SIG-M5 treated with dmso at 0.1 percent for 504 hours (cell line): ENCODE results near the gene BMP8A.
"Not testable (repeated sequence)": the region's sequence is repeated elsewhere in the genome, so short reads cannot be mapped to it uniquely, and the experiment has no call there.

ENCODE experiments used
- DNase-seq: peaks from one replicate; lab custom pipeline; 2025; ENCODE audit not compliant: unreplicated experiment; lab: John Stamatoyannopoulos, UW

Gene BMP8A

GRCh38 chr1:39504436-39504835 lies 13.0 kb downstream of the BMP8A start:
- DNase-seq, result not testable (repeated sequence)

- DNase-seq, result no peak
Measured at GRCh38 chr1:39505289-39505688, 13.9 kb downstream of the BMP8A start.

- DNase-seq, result no peak
Measured at GRCh38 chr1:39507230-39507928, 15.9 kb downstream of the BMP8A start.

- no peak for DNase-seq
Measured at GRCh38 chr1:39508266-39508665, 16.8 kb downstream of the BMP8A start.

- DNase-seq, result no peak
Measured at GRCh38 chr1:39508857-39509305, 17.4 kb downstream of the BMP8A start.

GRCh38 chr1:39509360-39510009 lies 18.0 kb downstream of the BMP8A start:
- DNase-seq, result no peak

- not testable (repeated sequence) for DNase-seq
Measured at GRCh38 chr1:39510570-39511186, 19.2 kb downstream of the BMP8A start.

GRCh38 chr1:39511477-39511876 lies 20.0 kb downstream of the BMP8A start:
- DNase-seq, result not testable (repeated sequence)

GRCh38 chr1:39512234-39512847 lies 20.9 kb downstream of the BMP8A start:
- DNase-seq, result not testable (repeated sequence)

- DNase-seq, result not testable (repeated sequence)
Measured at GRCh38 chr1:39514710-39515124, 23.3 kb downstream of the BMP8A start.

- not testable (repeated sequence) for DNase-seq
Measured at GRCh38 chr1:39515131-39516086, 24.0 kb downstream of the BMP8A start.

GRCh38 chr1:39516841-39517240 lies 25.4 kb downstream of the BMP8A start:
- DNase-seq, result not testable (repeated sequence)

GRCh38 chr1:39517936-39518335 lies 26.5 kb downstream of the BMP8A start:
- DNase-seq, result not testable (repeated sequence)

- not testable (repeated sequence) for DNase-seq
Measured at GRCh38 chr1:39519376-39519775, 27.9 kb downstream of the BMP8A start.

GRCh38 chr1:39522221-39522620 lies 30.8 kb downstream of the BMP8A start:
- not testable (repeated sequence) for DNase-seq

GRCh38 chr1:39522661-39523567 lies 31.5 kb downstream of the BMP8A start:
- no peak for DNase-seq

GRCh38 chr1:39524171-39524570 lies 32.7 kb downstream of the BMP8A start:
- no peak for DNase-seq

- no peak for DNase-seq
Measured at GRCh38 chr1:39524591-39525365, 33.3 kb downstream of the BMP8A start.
